OCI-LY7 (cell line): Measurements from ENCODE around the gene ITSN2.

Experiments used
- EZH2phosphoT487 ChIP-seq: fragments of 200-600 bp; sonication (generic); IDR thresholded peaks from 2 replicates; pipeline ENCODE4 v1.6.1; 2018; ENCODE audit warnings: low read depth, borderline replicate concordance, mild to moderate bottlenecking, mixed run types, antibody characterized with exemption, low read length, moderate library complexity, mixed read lengths
- TF ChIP-seq, protein P1 (sequence below): fragments of 200-600 bp; sonication (generic); conservative IDR thresholded peaks from 2 replicates; pipeline ENCODE4 v1.5.1; 2014; ENCODE audit warnings: mild to moderate bottlenecking, antibody characterized with exemption, low read length, moderate library complexity, mixed read lengths

DNA sequence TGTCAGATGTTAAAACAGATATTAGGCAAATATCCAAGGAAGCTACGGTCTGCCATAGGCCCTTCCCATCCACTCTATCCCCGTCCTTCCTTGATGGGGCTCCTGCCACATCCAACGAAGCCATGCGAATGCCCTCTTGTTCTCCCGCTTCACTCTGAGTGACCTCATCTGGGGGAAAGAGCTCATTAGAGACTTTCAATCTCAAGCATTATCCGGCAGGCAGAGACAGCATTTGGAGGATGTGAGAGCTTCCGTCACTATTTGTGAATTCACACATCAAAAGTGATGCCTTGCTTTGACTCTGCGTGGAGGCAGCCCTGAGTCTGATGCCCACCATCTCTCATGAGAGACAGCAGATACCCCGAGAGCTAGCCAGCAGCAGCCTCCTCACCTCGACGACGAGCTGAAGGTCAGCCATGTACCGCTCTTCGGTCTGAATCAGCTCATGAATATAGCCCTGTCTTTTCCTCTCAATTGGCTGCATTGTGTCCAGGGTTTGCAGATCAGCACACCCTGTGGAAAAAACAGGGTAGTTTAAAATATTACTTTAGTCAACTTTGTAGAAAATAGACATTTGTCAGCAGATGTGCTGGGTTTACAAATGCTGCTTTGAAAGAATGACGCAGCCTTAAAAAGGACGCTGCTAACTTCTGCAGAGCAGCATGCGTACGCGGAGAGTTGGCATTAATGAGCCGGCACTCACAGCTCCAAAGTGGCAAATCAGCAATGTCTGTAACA lies 139.6 kb downstream of the ITSN2 start:
- TF ChIP-seq, protein P1, sequence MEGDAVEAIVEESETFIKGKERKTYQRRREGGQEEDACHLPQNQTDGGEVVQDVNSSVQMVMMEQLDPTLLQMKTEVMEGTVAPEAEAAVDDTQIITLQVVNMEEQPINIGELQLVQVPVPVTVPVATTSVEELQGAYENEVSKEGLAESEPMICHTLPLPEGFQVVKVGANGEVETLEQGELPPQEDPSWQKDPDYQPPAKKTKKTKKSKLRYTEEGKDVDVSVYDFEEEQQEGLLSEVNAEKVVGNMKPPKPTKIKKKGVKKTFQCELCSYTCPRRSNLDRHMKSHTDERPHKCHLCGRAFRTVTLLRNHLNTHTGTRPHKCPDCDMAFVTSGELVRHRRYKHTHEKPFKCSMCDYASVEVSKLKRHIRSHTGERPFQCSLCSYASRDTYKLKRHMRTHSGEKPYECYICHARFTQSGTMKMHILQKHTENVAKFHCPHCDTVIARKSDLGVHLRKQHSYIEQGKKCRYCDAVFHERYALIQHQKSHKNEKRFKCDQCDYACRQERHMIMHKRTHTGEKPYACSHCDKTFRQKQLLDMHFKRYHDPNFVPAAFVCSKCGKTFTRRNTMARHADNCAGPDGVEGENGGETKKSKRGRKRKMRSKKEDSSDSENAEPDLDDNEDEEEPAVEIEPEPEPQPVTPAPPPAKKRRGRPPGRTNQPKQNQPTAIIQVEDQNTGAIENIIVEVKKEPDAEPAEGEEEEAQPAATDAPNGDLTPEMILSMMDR, result no peak
- no peak for TF ChIP-seq EZH2phosphoT487
